ENCODE measurements around the gene NGB. TPM values are rescaled to one million over a fixed set of nuclear protein-coding genes. Genes with fewer than 3 reads are reported as not detected.
A peak's percentile ranks its signal among the peaks of the same experiment; 100 is the strongest.

Gene NGB
- total RNA-seq, 4 donors from 2014 or later: not detected

- DNase-seq (ENCODE audit: low spot score): no peak
- ATAC-seq (ENCODE audit: low FRiP score): no peak
- TF ChIP-seq CTCF (IDR thresholded peaks at IDR 0.05): no peak
Measured at GRCh38 chr14:77306851-77307496, 36.0 kb upstream of the NGB start.

- no peak for TF ChIP-seq CTCF (IDR thresholded peaks at IDR 0.05)
- DNase-seq (ENCODE audit: low spot score): no peak
- ATAC-seq (ENCODE audit: low FRiP score): no peak
Measured at GRCh38 chr14:77306416-77306815, 35.4 kb upstream of the NGB start.

GRCh38 chr14:77305696-77306095 is 34.7 kb upstream of the NGB start:
- TF ChIP-seq CTCF (IDR thresholded peaks at IDR 0.05): no peak
- ATAC-seq (ENCODE audit: low FRiP score): no peak
- no peak for DNase-seq (ENCODE audit: low spot score)

- ATAC-seq (ENCODE audit: low FRiP score): peak; percentile 67
- no peak for DNase-seq (ENCODE audit: low spot score)
- no peak for TF ChIP-seq CTCF (IDR thresholded peaks at IDR 0.05)
Measured at GRCh38 chr14:77303417-77304156, 32.6 kb upstream of the NGB start.

- no peak for ATAC-seq (ENCODE audit: low FRiP score)
- DNase-seq (ENCODE audit: low spot score): no peak
- TF ChIP-seq CTCF (IDR thresholded peaks at IDR 0.05): no peak
Measured at GRCh38 chr14:77302926-77303325, 31.9 kb upstream of the NGB start.

GRCh38 chr14:77301103-77301502 is 30.1 kb upstream of the NGB start:
- ATAC-seq (ENCODE audit: low FRiP score) (peak; percentile 13), DNase-seq (ENCODE audit: low spot score) (no peak)
- TF ChIP-seq CTCF (IDR thresholded peaks at IDR 0.05): peak in 1 of 3 donors; percentile 2

- ATAC-seq (ENCODE audit: low FRiP score) (no peak), DNase-seq (ENCODE audit: low spot score) (no peak)
- TF ChIP-seq CTCF (IDR thresholded peaks at IDR 0.05): no peak
Measured at GRCh38 chr14:77299771-77300170, 28.8 kb upstream of the NGB start.
